Liver (tissue), 9 donors: ENCODE measurements around the gene NOS3. TPM values are rescaled to one million over a fixed set of nuclear protein-coding genes. Genes with fewer than 3 reads are reported as not detected.
A peak's percentile ranks its signal among the peaks of the same experiment; 100 is the strongest.

Source experiments
- DNase-seq: peaks from one replicate; pipeline ENCODE4 v3.0.0-alpha.2; 2017; ENCODE audit warnings: low spot score
- H3K27ac ChIP-seq, 2 donors: one replicate each; pipeline ENCODE4 v1.7.0; 2013; ENCODE audit warnings: inconsistent platforms in 2 of 2, low read length in 2 of 2, control low read depth in 1 of 2, low read depth in 1 of 2, mild to moderate bottlenecking in 1 of 2
- H3K27me3 ChIP-seq, 4 donors: one replicate each; pipeline versions ENCODE4 v1.6.1 to v1.7.0; 2013; ENCODE audit warnings: low read length in 3 of 4, inconsistent platforms in 1 of 4, mild to moderate bottlenecking in 1 of 4, moderate library complexity in 1 of 4; ENCODE audit not compliant: control insufficient read depth in 4 of 4, insufficient read depth in 4 of 4
- H3K36me3 ChIP-seq, 4 donors: one replicate each; pipeline versions ENCODE4 v1.6.1 to v1.7.0; 2013; ENCODE audit warnings: low read length in 3 of 4, mild to moderate bottlenecking in 3 of 4, low read depth in 1 of 4, moderate library complexity in 1 of 4; ENCODE audit not compliant: control insufficient read depth in 4 of 4, insufficient read depth in 3 of 4
- H3K4me1 ChIP-seq, 4 donors: one replicate each; pipeline versions ENCODE4 v1.6.1 to v1.7.0; 2013; ENCODE audit warnings: low read length in 3 of 4, mild to moderate bottlenecking in 3 of 4, moderate library complexity in 1 of 4; ENCODE audit not compliant: control insufficient read depth in 4 of 4, insufficient read depth in 4 of 4
- H3K4me3 ChIP-seq, 3 donors: one replicate each; pipeline versions ENCODE4 v1.6.1 to v1.7.0; 2013; ENCODE audit warnings: low read length in 3 of 3, control low read depth in 1 of 3, low read depth in 1 of 3, mild to moderate bottlenecking in 1 of 3
- H3K9ac ChIP-seq, 2 donors: one replicate each; pipeline ENCODE4 v1.7.0; 2013; ENCODE audit warnings: low read length in 2 of 2, mild to moderate bottlenecking in 2 of 2, moderate library complexity in 2 of 2, control low read depth in 1 of 2, low read depth in 1 of 2
- H3K9me3 ChIP-seq, 4 donors: one replicate each; pipeline versions ENCODE4 v1.6.1 to v1.7.0; 2013; ENCODE audit warnings: low read length in 3 of 4; ENCODE audit not compliant: control insufficient read depth in 4 of 4
- EGR1 ChIP-seq, 2 donors: IDR thresholded peaks; 2 replicates each; pipeline ENCODE4 v1.6.1; 2016 to 2018; ENCODE audit warnings: antibody characterized with exemption in 2 of 2, low read depth in 2 of 2
- FOXA1 ChIP-seq: IDR thresholded peaks from 2 replicates; pipeline ENCODE4 v1.6.1; 2016; ENCODE audit warnings: antibody characterized with exemption
- FOXA2 ChIP-seq: IDR thresholded peaks from 2 replicates; pipeline ENCODE4 v1.6.1; 2016; ENCODE audit warnings: antibody characterized with exemption
- GABPA ChIP-seq, 2 donors: IDR thresholded peaks in 1 of 2; conservative IDR thresholded peaks in 1 of 2; 2 replicates each; pipeline ENCODE4 v1.6.1; 2016; ENCODE audit warnings: antibody characterized with exemption in 2 of 2, mild to moderate bottlenecking in 1 of 2, moderate library complexity in 1 of 2
- HNF4A ChIP-seq, 2 donors: conservative IDR thresholded peaks; 2 replicates each; pipeline ENCODE4 v1.6.1; 2016; ENCODE audit warnings: antibody characterized with exemption in 2 of 2, mild to moderate bottlenecking in 2 of 2
- HNF4G ChIP-seq: IDR thresholded peaks from 2 replicates; pipeline ENCODE4 v1.6.1; 2016; ENCODE audit warnings: antibody characterized with exemption
- JUND ChIP-seq, 2 donors: IDR thresholded peaks; 2 replicates each; pipeline ENCODE4 v1.6.1; 2016; ENCODE audit warnings: antibody characterized with exemption in 2 of 2
- NR2F2 ChIP-seq: IDR thresholded peaks from 2 replicates; pipeline ENCODE4 v1.6.1; 2016; ENCODE audit warnings: antibody characterized with exemption
- RAD21 ChIP-seq, 2 donors: IDR thresholded peaks; 2 replicates each; pipeline ENCODE4 v1.6.1; 2016; ENCODE audit warnings: antibody characterized with exemption in 2 of 2, mild to moderate bottlenecking in 2 of 2
- RXRA ChIP-seq, 2 donors: IDR thresholded peaks; 2 replicates each; pipeline ENCODE4 v1.6.1; 2017 to 2018; ENCODE audit warnings: antibody characterized with exemption in 2 of 2, mild to moderate bottlenecking in 1 of 2
- SP1 ChIP-seq: IDR thresholded peaks from 2 replicates; pipeline ENCODE4 v1.6.1; 2018; ENCODE audit warnings: antibody characterized with exemption, mild to moderate bottlenecking
- TAF1 ChIP-seq: conservative IDR thresholded peaks from 2 replicates; pipeline ENCODE4 v1.6.1; 2016; ENCODE audit warnings: antibody characterized with exemption, mild to moderate bottlenecking
- YY1 ChIP-seq: IDR thresholded peaks from 2 replicates; pipeline ENCODE4 v1.6.1; 2016; ENCODE audit warnings: antibody characterized with exemption, mild to moderate bottlenecking
- WGBS: extraction: QIAGEN DNeasy Blood & Tissue Kit; methylation state at CpG from one replicate; pipeline ENCODE4 v1.1.7; 2013; 5-methylcytosine and 5-hydroxymethylcytosine counted together
- polyA plus RNA-seq, 2 donors: library from polyadenylated mRNA; stranded (reverse) in 1 of 2; unstranded in 1 of 2; fragments of 200-250 nt in 1 of 2; fragments of >200 nt in 1 of 2; fragmentation: Nextera tagmentation in 1 of 2; extraction: Ambion mirVana in 1 of 2; gene quantifications; one replicate each; pipeline versions ENCODE4 v1.2.1 to v1.2.3, GENCODE V29; 2013 to 2015
- total RNA-seq, 2 donors: library from RNA; depleted of rRNA; stranded (reverse); fragments of >200 nt; gene quantifications; one replicate each; pipeline ENCODE4 v1.2.3, GENCODE V29; 2014
- TF ChIP-seq, protein P1 (sequence below): fragments of 150-350 bp; IDR thresholded peaks from 2 replicates; pipeline ENCODE4 v1.5.1; 2017; ENCODE audit warnings: improper control_type of control experiment, low read depth, low read length; ENCODE audit not compliant: missing input control
- TF ChIP-seq, protein P2 (sequence below): IDR thresholded peaks from 2 replicates; pipeline ENCODE4 v1.6.1; 2016; ENCODE audit warnings: antibody characterized with exemption
- TF ChIP-seq, protein P3 (sequence below): IDR thresholded peaks from 2 replicates; pipeline ENCODE4 v1.6.1; 2016; ENCODE audit warnings: antibody characterized with exemption
- TF ChIP-seq, protein P4 (sequence below): IDR thresholded peaks from 2 replicates; pipeline ENCODE4 v1.6.1; 2016; ENCODE audit warnings: antibody characterized with exemption
- donor health status: healthy.
- donor health status: healthy.
- donor health status: healthy.
- donor health status: healthy.
- donor health status: healthy.

The NOS3 gene
- total and polyA plus RNA-seq, 4 donors: 1.6 to 6.1 (median 5.1) TPM

DNA sequence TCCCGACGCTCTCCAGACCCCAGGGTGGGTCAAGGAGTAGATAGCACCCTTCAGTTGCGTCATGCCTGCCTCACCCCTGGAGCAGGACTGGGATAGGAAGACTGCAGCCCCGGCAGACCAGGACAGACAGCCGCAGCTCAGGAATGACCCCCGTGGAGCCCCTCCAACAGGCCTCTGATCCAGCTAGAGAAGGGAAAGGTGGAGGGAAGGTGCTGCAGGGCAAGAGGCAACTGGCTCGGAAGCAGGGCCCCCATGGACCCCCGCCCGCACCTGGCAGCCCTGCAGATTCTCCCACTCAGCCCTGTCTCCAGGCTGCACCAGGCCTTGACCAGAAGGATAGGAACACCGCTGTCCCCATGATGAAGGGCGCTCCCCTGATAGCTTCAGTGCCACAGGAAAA lies 20.4 kb upstream of the NOS3 start:
- Histone ChIP-seq H3K9me3 (no peaks in the 10 kb centered on the region), H3K36me3 (no peaks in the 10 kb centered on the region), H3K4me3 (no peak overlapping the region), H3K4me1 (peaks cover 0 to 12% (median 5%) of the 10 kb centered on the region in 4 donors), H3K9ac (no peak overlapping the region), H3K27me3 (peaks cover 0 to 1% (median 0%) of the 10 kb centered on the region in 4 donors), H3K27ac (no peak overlapping the region)
- no peak for DNase-seq
- WGBS: 65% methylated on average over 11 of the region's 11 CpGs
- no peak for TF ChIP-seq SP1

DNA sequence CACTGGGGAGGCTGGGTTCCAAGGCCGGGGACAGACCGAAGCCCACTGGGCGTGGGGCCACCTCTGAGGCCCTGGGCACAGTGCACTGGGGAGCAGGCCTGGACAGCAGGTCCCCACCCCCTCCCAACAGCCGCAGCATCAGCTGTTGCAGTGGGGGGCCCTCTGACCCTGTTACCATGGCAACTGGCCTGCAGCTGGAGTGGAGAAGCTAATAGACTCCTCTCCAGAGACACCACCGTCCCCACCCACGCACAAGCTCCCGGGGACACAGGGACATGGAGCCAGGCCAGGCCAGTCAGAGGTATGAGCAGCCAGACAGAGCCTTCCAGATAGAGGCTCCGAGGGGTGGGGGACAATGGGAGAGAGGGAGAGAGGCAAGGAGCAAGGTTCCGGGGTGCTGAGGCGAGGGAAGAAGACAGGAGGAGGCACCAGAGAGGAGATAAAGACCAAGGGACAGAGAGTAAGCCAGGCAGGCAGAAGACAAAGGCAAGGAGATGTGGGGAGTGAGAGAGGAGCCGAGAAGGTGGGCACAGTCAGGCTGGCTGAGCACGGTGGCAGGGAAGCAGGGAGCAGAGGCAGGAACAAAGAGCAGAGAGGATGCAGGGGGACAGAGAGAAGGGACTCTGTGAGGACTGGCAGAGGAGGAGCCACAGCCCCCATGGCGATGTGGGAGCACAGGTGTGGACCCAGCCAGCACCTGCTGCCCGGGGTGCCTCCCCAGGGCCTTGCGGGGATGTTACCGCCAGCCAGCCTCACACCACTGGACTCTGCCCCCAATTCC lies 19.4 kb upstream of the NOS3 start:
- no peaks in the 10 kb centered on the region for H3K36me3 ChIP-seq
- no peak overlapping the region for H3K27ac ChIP-seq
- H3K9me3 ChIP-seq: no peaks in the 10 kb centered on the region
- H3K27me3 ChIP-seq: peaks cover 0 to 6% (median under 1%) of the 10 kb centered on the region in 4 donors
- whole genome bisulfite sequencing: 64% methylated on average over 16 of the region's 16 CpGs
- H3K4me1 ChIP-seq: peaks cover 0 to 13% (median 5%) of the 10 kb centered on the region in 4 donors
- no peak overlapping the region for H3K4me3 ChIP-seq
- TF ChIP-seq, protein P1, sequence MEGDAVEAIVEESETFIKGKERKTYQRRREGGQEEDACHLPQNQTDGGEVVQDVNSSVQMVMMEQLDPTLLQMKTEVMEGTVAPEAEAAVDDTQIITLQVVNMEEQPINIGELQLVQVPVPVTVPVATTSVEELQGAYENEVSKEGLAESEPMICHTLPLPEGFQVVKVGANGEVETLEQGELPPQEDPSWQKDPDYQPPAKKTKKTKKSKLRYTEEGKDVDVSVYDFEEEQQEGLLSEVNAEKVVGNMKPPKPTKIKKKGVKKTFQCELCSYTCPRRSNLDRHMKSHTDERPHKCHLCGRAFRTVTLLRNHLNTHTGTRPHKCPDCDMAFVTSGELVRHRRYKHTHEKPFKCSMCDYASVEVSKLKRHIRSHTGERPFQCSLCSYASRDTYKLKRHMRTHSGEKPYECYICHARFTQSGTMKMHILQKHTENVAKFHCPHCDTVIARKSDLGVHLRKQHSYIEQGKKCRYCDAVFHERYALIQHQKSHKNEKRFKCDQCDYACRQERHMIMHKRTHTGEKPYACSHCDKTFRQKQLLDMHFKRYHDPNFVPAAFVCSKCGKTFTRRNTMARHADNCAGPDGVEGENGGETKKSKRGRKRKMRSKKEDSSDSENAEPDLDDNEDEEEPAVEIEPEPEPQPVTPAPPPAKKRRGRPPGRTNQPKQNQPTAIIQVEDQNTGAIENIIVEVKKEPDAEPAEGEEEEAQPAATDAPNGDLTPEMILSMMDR: no peak
- peak; percentile 46 for TF ChIP-seq NR2F2
- no peak for TF ChIP-seq RXRA (IDR thresholded peaks at IDR 0.05)
- TF ChIP-seq JUND (IDR thresholded peaks at IDR 0.05): no peak
- H3K9ac ChIP-seq: no peak overlapping the region
- DNase-seq: no peak

DNA sequence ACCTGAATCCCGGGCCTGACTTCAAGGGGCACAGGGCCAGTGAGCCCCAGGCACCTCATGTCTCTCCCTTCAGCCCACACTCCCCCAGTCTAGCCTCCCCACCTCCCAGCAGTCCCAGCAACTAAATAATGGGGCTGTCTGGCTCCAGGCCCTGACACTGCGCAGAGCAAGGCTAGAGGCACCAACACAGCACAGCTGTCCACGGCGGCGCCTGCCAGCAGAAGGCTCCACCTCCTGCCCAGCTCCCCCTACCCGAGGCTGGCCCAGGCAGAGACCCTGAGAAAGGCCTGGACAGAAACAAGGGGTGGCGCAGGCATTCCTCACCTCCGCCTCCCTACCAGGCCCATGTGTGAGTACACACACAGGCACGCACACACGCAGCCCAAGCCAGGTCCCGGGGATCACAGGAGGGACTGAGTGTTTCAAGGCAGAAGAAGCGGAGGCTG lies 18.8 kb upstream of the NOS3 start:
- Histone ChIP-seq H3K4me3 (no peak overlapping the region), H3K9me3 (no peaks in the 10 kb centered on the region), H3K4me1 (peaks cover 0 to 13% (median 5%) of the 10 kb centered on the region in 4 donors), H3K9ac (no peak overlapping the region), H3K27me3 (peaks cover 0 to 9% (median 3%) of the 10 kb centered on the region in 4 donors), H3K27ac (no peak overlapping the region), H3K36me3 (no peaks in the 10 kb centered on the region)
- TF ChIP-seq HNF4G (no peak), NR2F2 (peak; percentile 17)
- DNase-seq: no peak
- 68% methylated on average over 12 of the region's 12 CpGs for WGBS

DNA sequence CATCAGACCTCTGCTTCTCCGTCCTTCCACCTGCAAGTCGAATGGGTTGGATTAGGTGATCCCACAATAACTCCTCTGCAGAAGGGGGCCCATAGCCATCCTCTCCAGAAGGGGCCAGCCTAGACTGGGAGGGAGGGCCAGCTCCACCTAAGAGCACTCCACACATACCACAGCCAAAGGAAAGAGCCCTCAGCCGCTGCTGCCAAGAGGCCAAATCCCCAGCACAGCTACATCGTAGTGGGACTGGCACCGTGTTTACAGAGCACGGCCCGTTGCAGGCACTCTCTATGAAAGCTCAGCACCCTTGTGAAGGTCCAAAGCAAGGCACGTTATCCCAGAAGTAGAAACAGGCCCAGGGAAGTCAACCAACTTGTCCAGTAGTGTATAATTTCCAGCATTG lies 18.1 kb upstream of the NOS3 start:
- Histone ChIP-seq H3K4me3 (no peak overlapping the region), H3K36me3 (no peaks in the 10 kb centered on the region), H3K27ac (no peak overlapping the region), H3K9me3 (no peaks in the 10 kb centered on the region), H3K27me3 (peaks cover 0 to 12% (median 4%) of the 10 kb centered on the region in 4 donors), H3K9ac (no peak overlapping the region), H3K4me1 (peaks cover 0 to 17% (median 5%) of the 10 kb centered on the region in 4 donors)
- no peak for DNase-seq
- WGBS: 80% methylated on average over 8 of the region's 8 CpGs
- TF ChIP-seq, protein P2, sequence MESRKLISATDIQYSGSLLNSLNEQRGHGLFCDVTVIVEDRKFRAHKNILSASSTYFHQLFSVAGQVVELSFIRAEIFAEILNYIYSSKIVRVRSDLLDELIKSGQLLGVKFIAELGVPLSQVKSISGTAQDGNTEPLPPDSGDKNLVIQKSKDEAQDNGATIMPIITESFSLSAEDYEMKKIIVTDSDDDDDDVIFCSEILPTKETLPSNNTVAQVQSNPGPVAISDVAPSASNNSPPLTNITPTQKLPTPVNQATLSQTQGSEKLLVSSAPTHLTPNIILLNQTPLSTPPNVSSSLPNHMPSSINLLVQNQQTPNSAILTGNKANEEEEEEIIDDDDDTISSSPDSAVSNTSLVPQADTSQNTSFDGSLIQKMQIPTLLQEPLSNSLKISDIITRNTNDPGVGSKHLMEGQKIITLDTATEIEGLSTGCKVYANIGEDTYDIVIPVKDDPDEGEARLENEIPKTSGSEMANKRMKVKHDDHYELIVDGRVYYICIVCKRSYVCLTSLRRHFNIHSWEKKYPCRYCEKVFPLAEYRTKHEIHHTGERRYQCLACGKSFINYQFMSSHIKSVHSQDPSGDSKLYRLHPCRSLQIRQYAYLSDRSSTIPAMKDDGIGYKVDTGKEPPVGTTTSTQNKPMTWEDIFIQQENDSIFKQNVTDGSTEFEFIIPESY: no peak
- TF ChIP-seq RAD21 (IDR thresholded peaks at IDR 0.05) (no peak), FOXA2 (no peak), HNF4A (conservative IDR thresholded peaks at IDR 0.05) (no peak), EGR1 (IDR thresholded peaks at IDR 0.05; ENCODE audit: low read depth in 2 of 2) (no peak), TAF1 (no peak), HNF4G (no peak), SP1 (no peak), FOXA1 (no peak), YY1 (no peak), GABPA (IDR thresholded peaks at IDR 0.05 in 1 of 2, conservative IDR thresholded peaks at IDR 0.05 in 1 of 2) (no peak)
- TF ChIP-seq, protein P1: no peak
- TF ChIP-seq, protein P3, sequence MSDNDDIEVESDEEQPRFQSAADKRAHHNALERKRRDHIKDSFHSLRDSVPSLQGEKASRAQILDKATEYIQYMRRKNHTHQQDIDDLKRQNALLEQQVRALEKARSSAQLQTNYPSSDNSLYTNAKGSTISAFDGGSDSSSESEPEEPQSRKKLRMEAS: no peak
- TF ChIP-seq, protein P4, sequence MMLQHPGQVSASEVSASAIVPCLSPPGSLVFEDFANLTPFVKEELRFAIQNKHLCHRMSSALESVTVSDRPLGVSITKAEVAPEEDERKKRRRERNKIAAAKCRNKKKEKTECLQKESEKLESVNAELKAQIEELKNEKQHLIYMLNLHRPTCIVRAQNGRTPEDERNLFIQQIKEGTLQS: no peak
